HepG2 (cell line): Measurements from ENCODE around the gene OPN3. TPM values are rescaled to one million over a fixed set of nuclear protein-coding genes. Genes with fewer than 3 reads are reported as not detected.

Source experiments
- ATAC-seq: fragments of 200-7000 bp; cut with Tn5 transposase; 3 replicates; pipeline ENCODE4 v1.9.1; 2020; ENCODE audit warnings: mild to moderate bottlenecking, moderate library complexity
- BruUV-seq: library from RNA; stranded (reverse); fragments of 400-500 nt; replicated peaks from 2 replicates; lab custom pipeline; 2021; lab: Mats Ljungman, UMichigan
- CTCF ChIA-PET: fragments of 300-600 bp; formaldehyde crosslinking; extraction: SDS; loops from one replicate; lab custom pipeline; 2021; ENCODE audit warnings: low total read pairs, inconsistent platforms, low intra/inter-chr PET ratio; lab: Yijun Ruan, JAX
- POLR2A ChIA-PET: fragments of 350-600 bp; sonication (Branson Sonifier 250); formaldehyde crosslinking; loops from one replicate; lab custom pipeline; 2020; ENCODE audit warnings: antibody characterized with exemption, inconsistent platforms; lab: Yijun Ruan, JAX
- DNase-seq: peaks from one replicate; pipeline ENCODE4 v3.0.0-alpha.2; 2015; ENCODE audit warnings: low spot score
- FAIRE-seq: peaks from 3 replicates; lab custom pipeline; 2011; peaks lifted over from hg19 to GRCh38; lab: Jason Lieb, UNC
- H2AFZ ChIP-seq: one replicate; pipeline ENCODE4 v1.6.1; 2011; ENCODE audit warnings: low read length, inconsistent platforms
- H3K27ac ChIP-seq: fragments of 300-600 bp; 3 replicates; pipeline ENCODE4 v1.8.0; 2011; ENCODE audit warnings: mixed run types, mild to moderate bottlenecking, mixed read lengths, low read length, inconsistent platforms; ENCODE audit not compliant: insufficient read depth; ENCODE audit errors: extremely low read length
- H3K27me3 ChIP-seq, 2 experiments: fragments of 200-600 bp in 1 of 2; 2 replicates in 1 of 2; 3 replicates in 1 of 2; pipeline versions ENCODE4 v1.6.0 to v1.8.0; 2011; ENCODE audit warnings: low read length in 2 of 2, mild to moderate bottlenecking in 2 of 2, moderate library complexity in 2 of 2, inconsistent platforms in 1 of 2; ENCODE audit not compliant: insufficient read depth in 2 of 2, control insufficient read depth in 1 of 2
- H3K36me3 ChIP-seq, 2 experiments: fragments of 200-600 bp in 1 of 2; replicated peaks in 1 of 2; 2 replicates in 1 of 2; 3 replicates in 1 of 2; pipeline versions ENCODE4 v1.5.1 to v1.8.0; 2011; ENCODE audit warnings: low read length in 2 of 2, inconsistent platforms in 1 of 2; ENCODE audit not compliant: insufficient read depth in 2 of 2, control insufficient read depth in 1 of 2
- H3K4me1 ChIP-seq: 2 replicates; pipeline ENCODE4 v1.5.1; 2012; ENCODE audit warnings: low read length, inconsistent platforms; ENCODE audit not compliant: insufficient read depth
- H3K4me2 ChIP-seq: 2 replicates; pipeline ENCODE4 v1.6.0; 2011; ENCODE audit warnings: low read depth, low read length, inconsistent platforms
- H3K4me3 ChIP-seq, 3 experiments: fragments of 200-600 bp in 1 of 3; sonication (generic), shearing (Covaris generic) in 1 of 3; replicated peaks in 1 of 3; 2 replicates each; pipeline ENCODE4 v1.5.1; 2011 to 2016; ENCODE audit warnings: low read length in 3 of 3, inconsistent platforms in 2 of 3, low read depth in 2 of 3, mild to moderate bottlenecking in 2 of 3, control low read depth in 1 of 3, mixed read lengths in 1 of 3; ENCODE audit not compliant: insufficient read depth in 1 of 3
- H3K79me2 ChIP-seq: one replicate; pipeline ENCODE4 v1.6.1; 2011; ENCODE audit warnings: low read length, inconsistent platforms; ENCODE audit not compliant: insufficient read depth
- H3K9ac ChIP-seq: 2 replicates; pipeline ENCODE4 v1.6.0; 2011; ENCODE audit warnings: mild to moderate bottlenecking, low read depth, low read length, inconsistent platforms; ENCODE audit not compliant: insufficient read depth
- H3K9me3 ChIP-seq: 2 replicates; pipeline ENCODE4 v1.5.1; 2012; ENCODE audit warnings: mild to moderate bottlenecking, low read length
- H4K20me1 ChIP-seq: 2 replicates; pipeline ENCODE4 v1.6.0; 2011; ENCODE audit warnings: inconsistent platforms, mild to moderate bottlenecking, low read length, moderate library complexity; ENCODE audit not compliant: insufficient read depth
- CREBL2 ChIP-seq: sonication (generic); formaldehyde crosslinking; IDR thresholded peaks from 2 replicates; pipeline ENCODE4 v1.8.1; 2023; ENCODE audit warnings: missing genetic modification reagents, mild to moderate bottlenecking, borderline replicate concordance
- EEA1 ChIP-seq: sonication (generic); formaldehyde crosslinking; IDR thresholded peaks from 2 replicates; pipeline ENCODE4 v1.5.1; 2020; ENCODE audit warnings: mild to moderate bottlenecking, missing genetic modification reagents, borderline replicate concordance
- ZC3H13 ChIP-seq: sonication (generic); formaldehyde crosslinking; IDR thresholded peaks from 2 replicates; pipeline ENCODE4 v1.8.1; 2023; ENCODE audit warnings: mild to moderate bottlenecking, missing genetic modification reagents, moderate library complexity
- ZNF382 ChIP-seq: sonication (generic); formaldehyde crosslinking; IDR thresholded peaks from 2 replicates; pipeline ENCODE4 v1.5.0; 2020; ENCODE audit warnings: missing genetic modification reagents, mild to moderate bottlenecking, borderline replicate concordance
- WGBS: methylation state at CpG from one replicate; pipeline ENCODE4 v1.1.6; 2017; ENCODE audit warnings: low lambda C conversion rate; 5-methylcytosine and 5-hydroxymethylcytosine counted together
- in situ Hi-C: cut with HindIII; loops from 2 replicates; pipeline ENCODE4 v1.10.0; 2017; ENCODE audit warnings: low pct_unique_long_range_greater_than_20kb; ENCODE audit not compliant: extremely low pct_ligation_motif_present
- intact Hi-C: fragments of 100-400 bp; cut with micrococcal nuclease; formaldehyde crosslinking; loops from one replicate; pipeline ENCODE4 v1.10.0; 2022; ENCODE audit not compliant: unreplicated experiment
- polyA plus RNA-seq, 8 experiments: library from polyadenylated mRNA; depleted of rRNA in 3 of 8; stranded (reverse) in 7 of 8; unstranded in 1 of 8; fragments of >200 nt; fragmentation: Illumina TruSeq in 4 of 8; extraction: Trizol in 4 of 8; gene quantifications; 2 replicates each; pipeline versions ENCODE4 v1.2.1 to v1.2.3, GENCODE V29; 2011 to 2016; ENCODE audit warnings: low read depth in 4 of 8, missing spikeins in 1 of 8, mixed read lengths in 1 of 8; ENCODE audit not compliant: insufficient read depth in 1 of 8
- total RNA-seq, 5 experiments: library from RNA; depleted of rRNA; stranded (reverse); fragments of >200 nt; fragmentation: Illumina TruSeq; extraction: Trizol; gene quantifications; 2 replicates each; pipeline ENCODE4 v1.2.3, GENCODE V29; 2016; ENCODE audit warnings: low read depth in 1 of 5

OPN3 gene
- total and polyA plus RNA-seq, 2 of the 13 experiments (the other 11 are each of a cell fraction or from before 2014, with no cell fraction given), result 17.4 to 23.0 TPM

- Histone ChIP-seq H3K4me2 (no peak overlapping the region), H3K9ac (no peak overlapping the region), H4K20me1 (peaks cover 6% of the 10 kb centered on the region; the same call in 1 of the 2 replicates), H3K27ac (no peak overlapping the region), H3K9me3 (no peaks in the 10 kb centered on the region), H2AFZ (no peak overlapping the region), H3K4me3 (no peak overlapping the region), H3K36me3 (peaks cover 2 to 18% of the 10 kb centered on the region in 2 experiments; a peak in 4 of 5 replicates), H3K4me1 (peaks cover 39% of the 10 kb centered on the region), H3K27me3 (no peaks in the 10 kb centered on the region; a peak in 1 of 5 replicates), H3K79me2 (peaks cover 24% of the 10 kb centered on the region)
- FAIRE-seq (no peak), DNase-seq (no peak), ATAC-seq (no peak)
- no TSS peak for BruUV-seq
- POLR2A ChIA-PET, result no interaction called here
- intact Hi-C loops (no loop called here), in situ Hi-C loops (loop anchor here (10.0 kb wide), 1 partner anchor 111 kb away; no protein-coding TSS in a partner anchor)
- CTCF ChIA-PET, result no interaction called here
- WGBS, result 99% methylated on average over 4 of the region's 4 CpGs
- TF ChIP-seq EEA1 (CRISPR knock-in tag) (no peak), CREBL2 (CRISPR knock-in tag) (no peak)
Observed at GRCh38 chr1:241635556-241636152, 4.5 kb downstream of the OPN3 start.

GRCh38 chr1:241632987-241633386 is 7.2 kb downstream of the OPN3 start:
- ATAC-seq (no peak), FAIRE-seq (no peak), DNase-seq (no peak)
- H4K20me1 ChIP-seq, result peaks cover 6% of the 10 kb centered on the region; the same call in 1 of the 2 replicates
- H3K9me3 ChIP-seq, result no peaks in the 10 kb centered on the region
- H3K79me2 ChIP-seq, result peaks cover 10% of the 10 kb centered on the region
- in situ Hi-C loops (loop anchor here (10.0 kb wide), 1 partner anchor 108 kb away; no protein-coding TSS in a partner anchor), intact Hi-C loops (no loop called here)
- 89% methylated on average over 3 of the region's 3 CpGs for WGBS
- no peaks in the 10 kb centered on the region for H3K27me3 ChIP-seq
- BruUV-seq, result no TSS peak
- CTCF ChIA-PET, result no interaction called here
- POLR2A ChIA-PET, result interaction anchor here (1.3 kb wide), 1 partner anchor 8 kb away, joined by 3 read pairs; no protein-coding TSS in a partner anchor
- no peak overlapping the region for H2AFZ ChIP-seq
- no peak overlapping the region for H3K27ac ChIP-seq
- no peak overlapping the region for H3K9ac ChIP-seq
- peaks cover 2 to 18% of the 10 kb centered on the region in 2 experiments; a peak in 4 of 5 replicates for H3K36me3 ChIP-seq
- H3K4me1 ChIP-seq, result peaks cover 31% of the 10 kb centered on the region
- H3K4me2 ChIP-seq, result no peak overlapping the region
- no peak for TF ChIP-seq ZNF382
- TF ChIP-seq ZC3H13, result no peak
- TF ChIP-seq, all 625 proteins: peak for 0
- no peak overlapping the region for H3K4me3 ChIP-seq
